Muscle layer of colon (tissue), 2 donors: ENCODE measurements around the gene NECTIN3.

Source experiments
- H3K27ac ChIP-seq: one replicate; pipeline ENCODE4 v1.7.0; 2013; ENCODE audit warnings: low read depth, mild to moderate bottlenecking, low read length, moderate library complexity
- H3K27me3 ChIP-seq, 2 donors: one replicate each; pipeline ENCODE4 v1.7.0; 2013; ENCODE audit warnings: low read length in 2 of 2, mild to moderate bottlenecking in 2 of 2; ENCODE audit not compliant: insufficient read depth in 2 of 2, control insufficient read depth in 1 of 2
- H3K36me3 ChIP-seq: one replicate; pipeline ENCODE4 v1.7.0; 2013; ENCODE audit warnings: mild to moderate bottlenecking, low read length; ENCODE audit not compliant: insufficient read depth
- H3K4me1 ChIP-seq: one replicate; pipeline ENCODE4 v1.7.0; 2013; ENCODE audit warnings: mild to moderate bottlenecking, low read length; ENCODE audit not compliant: insufficient read depth
- H3K4me3 ChIP-seq, 2 donors: one replicate each; pipeline ENCODE4 v1.7.0; 2013; ENCODE audit warnings: low read length in 2 of 2, low read depth in 1 of 2, mild to moderate bottlenecking in 1 of 2, moderate library complexity in 1 of 2
- H3K9ac ChIP-seq: one replicate; pipeline ENCODE4 v1.7.0; 2013; ENCODE audit warnings: low read length
- H3K9me3 ChIP-seq: one replicate; pipeline ENCODE4 v1.7.0; 2013; ENCODE audit warnings: mild to moderate bottlenecking, low read length
- donor health status: abdominal sarcoma.
- donor health status: Adenocarcinoma of cecum.

NECTIN3 gene

GRCh38 chr3:111051354-111051753 is 20.3 kb upstream of the NECTIN3 start:
- no peak overlapping the region for H3K27ac ChIP-seq
- H3K9me3 ChIP-seq, result no peaks in the 10 kb centered on the region
- no peaks in the 10 kb centered on the region for H3K27me3 ChIP-seq
- no peaks in the 10 kb centered on the region for H3K4me1 ChIP-seq
- H3K36me3 ChIP-seq, result no peaks in the 10 kb centered on the region
- H3K9ac ChIP-seq, result no peak overlapping the region
- no peak overlapping the region for H3K4me3 ChIP-seq

GRCh38 chr3:111068574-111068973 is 3.0 kb upstream of the NECTIN3 start:
- Histone ChIP-seq H3K36me3 (no peaks in the 10 kb centered on the region), H3K27me3 (no peaks in the 10 kb centered on the region), H3K27ac (no peak overlapping the region), H3K4me3 (no peak overlapping the region), H3K4me1 (peaks cover 9% of the 10 kb centered on the region), H3K9ac (no peak overlapping the region), H3K9me3 (no peaks in the 10 kb centered on the region)

GRCh38 chr3:111069974-111070771 is 1.4 kb upstream of the NECTIN3 start:
- peak overlapping the region; percentile 65 for H3K9ac ChIP-seq
- H3K4me1 ChIP-seq, result peaks cover 23% of the 10 kb centered on the region
- H3K27ac ChIP-seq, result peak overlapping the region; percentile 85
- no peaks in the 10 kb centered on the region for H3K9me3 ChIP-seq
- H3K27me3 ChIP-seq, result no peaks in the 10 kb centered on the region
- H3K4me3 ChIP-seq, result peak overlapping the region; percentile 76 to 94
- H3K36me3 ChIP-seq, result no peaks in the 10 kb centered on the region

GRCh38 chr3:111070772-111071256 is 802 bp upstream of the NECTIN3 start:
- Histone ChIP-seq H3K4me1 (peaks cover 24% of the 10 kb centered on the region), H3K9me3 (no peaks in the 10 kb centered on the region), H3K4me3 (peak overlapping the region; percentile 76 to 94), H3K36me3 (no peaks in the 10 kb centered on the region), H3K27me3 (no peaks in the 10 kb centered on the region), H3K9ac (peak overlapping the region; percentile 65), H3K27ac (peak overlapping the region; percentile 85)

- Histone ChIP-seq H3K27me3 (no peaks in the 10 kb centered on the region), H3K27ac (peak overlapping the region; percentile 87), H3K4me1 (peaks cover 24% of the 10 kb centered on the region), H3K4me3 (peak overlapping the region; percentile 76 to 82), H3K9ac (peak overlapping the region; percentile 92), H3K36me3 (no peaks in the 10 kb centered on the region), H3K9me3 (no peaks in the 10 kb centered on the region)
Measured at GRCh38 chr3:111072031-111072921, 660 bp downstream of the NECTIN3 start.

GRCh38 chr3:111073218-111073617 is 1.6 kb downstream of the NECTIN3 start:
- Histone ChIP-seq H3K27me3 (no peaks in the 10 kb centered on the region), H3K9me3 (no peaks in the 10 kb centered on the region), H3K27ac (peak overlapping the region; percentile 87), H3K36me3 (no peaks in the 10 kb centered on the region), H3K4me1 (peaks cover 24% of the 10 kb centered on the region), H3K9ac (peak overlapping the region; percentile 92), H3K4me3 (peak overlapping the region; percentile 76 to 82)

- Histone ChIP-seq H3K36me3 (no peaks in the 10 kb centered on the region), H3K27me3 (no peaks in the 10 kb centered on the region), H3K9ac (no peak overlapping the region), H3K4me3 (no peak overlapping the region), H3K4me1 (peaks cover 37% of the 10 kb centered on the region), H3K27ac (no peak overlapping the region), H3K9me3 (no peaks in the 10 kb centered on the region)
Measured at GRCh38 chr3:111076732-111077131, 5.1 kb downstream of the NECTIN3 start.

- Histone ChIP-seq H3K36me3 (no peaks in the 10 kb centered on the region), H3K27me3 (no peaks in the 10 kb centered on the region), H3K4me3 (no peak overlapping the region), H3K27ac (no peak overlapping the region), H3K9me3 (no peaks in the 10 kb centered on the region), H3K9ac (no peak overlapping the region), H3K4me1 (peaks cover 37% of the 10 kb centered on the region)
Measured at GRCh38 chr3:111077369-111077768, 5.8 kb downstream of the NECTIN3 start.

- H3K9ac ChIP-seq, result no peak overlapping the region
- H3K4me1 ChIP-seq, result peaks cover 20% of the 10 kb centered on the region
- no peak overlapping the region for H3K27ac ChIP-seq
- no peaks in the 10 kb centered on the region for H3K9me3 ChIP-seq
- H3K4me3 ChIP-seq, result no peak overlapping the region
- no peaks in the 10 kb centered on the region for H3K36me3 ChIP-seq
- no peaks in the 10 kb centered on the region for H3K27me3 ChIP-seq
Measured at GRCh38 chr3:111080413-111080812, 8.8 kb downstream of the NECTIN3 start.

GRCh38 chr3:111081008-111081545 is 9.5 kb downstream of the NECTIN3 start:
- H3K9ac ChIP-seq, result no peak overlapping the region
- H3K4me1 ChIP-seq, result peaks cover 27% of the 10 kb centered on the region

GRCh38 chr3:111084911-111085310 is 13.3 kb downstream of the NECTIN3 start:
- H3K36me3 ChIP-seq, result no peaks in the 10 kb centered on the region
- no peak overlapping the region for H3K9ac ChIP-seq
- H3K9me3 ChIP-seq, result no peaks in the 10 kb centered on the region
- peaks cover 25% of the 10 kb centered on the region for H3K4me1 ChIP-seq
- H3K4me3 ChIP-seq, result no peak overlapping the region
- H3K27me3 ChIP-seq, result no peaks in the 10 kb centered on the region
- H3K27ac ChIP-seq, result peak overlapping the region; percentile 26

More at GRCh38 chr3:111081008-111081545, 9.5 kb downstream of the NECTIN3 start:
- no peak overlapping the region for H3K4me3 ChIP-seq
- no peaks in the 10 kb centered on the region for H3K36me3 ChIP-seq
- H3K9me3 ChIP-seq, result no peaks in the 10 kb centered on the region
- no peak overlapping the region for H3K27ac ChIP-seq
- no peaks in the 10 kb centered on the region for H3K27me3 ChIP-seq
